ENCODE data around the gene SCAMP4.

The SCAMP4 gene

GRCh38 chr19:1860042-1860775 is 45.0 kb upstream of the SCAMP4 start (continued):
- TF ChIP-seq REST (tag by site-specific recombination; IDR thresholded peaks at IDR 0.05) (no peak), OSR2 (tag by site-specific recombination; IDR thresholded peaks at IDR 0.05) (no peak), KLF10 (tag by site-specific recombination; IDR thresholded peaks at IDR 0.05) (no peak), KLF1 (tag by site-specific recombination; IDR thresholded peaks at IDR 0.05) (no peak; the same call in 1 of the 2 replicates), ELK4 (IDR thresholded peaks at IDR 0.05; ENCODE audit: borderline replicate concordance, low read depth, low read length) (no peak), ZNF433 (tag by site-specific recombination; IDR thresholded peaks at IDR 0.05; ENCODE audit: low read depth) (no peak), TSHZ1 (tag by site-specific recombination; IDR thresholded peaks at IDR 0.05; ENCODE audit: borderline replicate concordance) (no peak), ZBTB11 (tag by site-specific recombination; conservative IDR thresholded peaks at IDR 0.05; ENCODE audit: low read depth) (no peak), ZNF704 (tag by site-specific recombination; IDR thresholded peaks at IDR 0.05) (no peak), ZNF529 (tag by site-specific recombination; IDR thresholded peaks at IDR 0.05; ENCODE audit: insufficient replicate concordance) (no peak), PATZ1 (tag by site-specific recombination; IDR thresholded peaks at IDR 0.05) (peak; percentile 68; the same call in 1 of the 2 replicates), ZNF426 (tag by site-specific recombination; IDR thresholded peaks at IDR 0.05) (no peak), ZNF19 (tag by site-specific recombination; IDR thresholded peaks at IDR 0.05; ENCODE audit: low read depth) (no peak), KLF16 (tag by site-specific recombination; IDR thresholded peaks at IDR 0.05) (no peak), ZNF544 (tag by site-specific recombination; IDR thresholded peaks at IDR 0.05) (no peak), ZNF140 (tag by site-specific recombination; IDR thresholded peaks at IDR 0.05) (no peak), ZNF221 (tag by site-specific recombination; IDR thresholded peaks at IDR 0.05; ENCODE audit: borderline replicate concordance) (no peak), ZNF157 (tag by site-specific recombination; IDR thresholded peaks at IDR 0.05) (no peak), SP7 (tag by site-specific recombination; IDR thresholded peaks at IDR 0.05) (0 out of 2 replicates have a peak, but pooled peaks have one; percentile 17), ZNF600 (tag by site-specific recombination; IDR thresholded peaks at IDR 0.05) (peak; percentile 71), PBX3 (CRISPR knock-in tag; IDR thresholded peaks at IDR 0.05) (no peak), MYNN (tag by site-specific recombination; IDR thresholded peaks at IDR 0.05; ENCODE audit: borderline replicate concordance) (no peak), ZBTB48 (tag by site-specific recombination; IDR thresholded peaks at IDR 0.05) (0 out of 2 replicates have a peak, but pooled peaks have one; percentile 19)

Measured in HEK293 (cell line).